H9 (cell line): ENCODE data around the gene TTC23L. TPM values are rescaled to one million over a fixed set of nuclear protein-coding genes. Genes with fewer than 3 reads are reported as not detected.

Experiments
- DNase-seq: peaks from one replicate; pipeline ENCODE4 v3.0.0-alpha.2; 2017
- H2AFZ ChIP-seq: one replicate; pipeline ENCODE4 v1.6.1; 2013; ENCODE audit warnings: mild to moderate bottlenecking, low read length, control low read depth, moderate library complexity
- H2AK5ac ChIP-seq: 2 replicates; pipeline ENCODE4 v1.6.1; 2013; ENCODE audit warnings: low read length, control low read depth, mixed read lengths; ENCODE audit not compliant: insufficient read length
- H2BK120ac ChIP-seq: one replicate; pipeline ENCODE4 v1.6.1; 2013; ENCODE audit warnings: low read depth, mild to moderate bottlenecking, low read length, control low read depth, inconsistent platforms; ENCODE audit not compliant: poor library complexity, severe bottlenecking
- H2BK12ac ChIP-seq: 2 replicates; pipeline ENCODE4 v1.6.1; 2013; ENCODE audit warnings: low read length, control low read depth, mixed read lengths, low read depth; ENCODE audit not compliant: insufficient read length
- H2BK15ac ChIP-seq: 2 replicates; pipeline ENCODE4 v1.6.1; 2013; ENCODE audit warnings: low read depth, low read length, control low read depth
- H2BK20ac ChIP-seq: one replicate; pipeline ENCODE4 v1.6.1; 2013; ENCODE audit warnings: low read depth, mild to moderate bottlenecking, low read length, control low read depth, inconsistent platforms; ENCODE audit not compliant: poor library complexity, severe bottlenecking
- H2BK5ac ChIP-seq: 2 replicates; pipeline ENCODE4 v1.6.1; 2013; ENCODE audit warnings: low read length, control low read depth, mixed read lengths; ENCODE audit not compliant: insufficient read length
- H3K14ac ChIP-seq: 2 replicates; pipeline ENCODE4 v1.6.1; 2013; ENCODE audit warnings: low read length, control low read depth; ENCODE audit not compliant: insufficient read depth
- H3K18ac ChIP-seq: 2 replicates; pipeline ENCODE4 v1.6.1; 2013; ENCODE audit warnings: low read depth, mild to moderate bottlenecking, mixed read lengths, low read length, control low read depth; ENCODE audit not compliant: insufficient read length
- H3K23ac ChIP-seq: 2 replicates; pipeline ENCODE4 v1.6.1; 2013; ENCODE audit warnings: low read length, control low read depth, mixed read lengths, low read depth; ENCODE audit not compliant: insufficient read length
- H3K23me2 ChIP-seq: 2 replicates; pipeline ENCODE4 v1.6.1; 2013; ENCODE audit warnings: low read depth, mild to moderate bottlenecking, mixed read lengths, low read length, control low read depth; ENCODE audit not compliant: insufficient read length, poor library complexity, severe bottlenecking
- H3K27ac ChIP-seq: 2 replicates; pipeline ENCODE4 v1.5.1; 2013; ENCODE audit warnings: low read length, control low read depth, mixed read lengths, low read depth; ENCODE audit not compliant: insufficient read length
- H3K27me3 ChIP-seq: 2 replicates; pipeline ENCODE4 v1.6.1; 2013; ENCODE audit warnings: low read length, control low read depth, inconsistent platforms; ENCODE audit not compliant: insufficient read depth
- H3K4ac ChIP-seq: 2 replicates; pipeline ENCODE4 v1.6.1; 2013; ENCODE audit warnings: low read depth, mild to moderate bottlenecking, control low read depth, inconsistent platforms, low read length, moderate library complexity
- H3K4me1 ChIP-seq: 2 replicates; pipeline ENCODE4 v1.6.1; 2013; ENCODE audit warnings: low read length, control low read depth, inconsistent platforms; ENCODE audit not compliant: insufficient read depth
- H3K4me2 ChIP-seq: 2 replicates; pipeline ENCODE4 v1.6.1; 2013; ENCODE audit warnings: low read length, control low read depth, mixed read lengths; ENCODE audit not compliant: insufficient read length, insufficient read depth
- H3K56ac ChIP-seq: 2 replicates; pipeline ENCODE4 v1.6.1; 2013; ENCODE audit warnings: low read depth, mild to moderate bottlenecking, mixed read lengths, low read length, control low read depth; ENCODE audit not compliant: insufficient read length
- H3K79me1 ChIP-seq: 2 replicates; pipeline ENCODE4 v1.6.1; 2013; ENCODE audit warnings: low read depth, mild to moderate bottlenecking, moderate library complexity, low read length, control low read depth, inconsistent platforms; ENCODE audit not compliant: insufficient read depth, poor library complexity, severe bottlenecking
- H3K79me2 ChIP-seq: 2 replicates; pipeline ENCODE4 v1.6.1; 2013; ENCODE audit warnings: low read length, control low read depth, inconsistent platforms; ENCODE audit not compliant: insufficient read depth
- H3K9ac ChIP-seq: 2 replicates; pipeline ENCODE4 v1.6.1; 2013; ENCODE audit warnings: low read length, control low read depth, mixed read lengths; ENCODE audit not compliant: insufficient read length; ENCODE audit errors: extremely low read depth
- H3K9me3 ChIP-seq: one replicate; pipeline ENCODE4 v1.6.1; 2013; ENCODE audit warnings: low read depth, low read length, inconsistent platforms; ENCODE audit not compliant: control insufficient read depth
- H3T11ph ChIP-seq: one replicate; pipeline ENCODE4 v1.6.1; 2013; ENCODE audit warnings: mild to moderate bottlenecking, low read length, control low read depth, inconsistent platforms
- H4K20me1 ChIP-seq: one replicate; pipeline ENCODE4 v1.6.1; 2013; ENCODE audit not compliant: control insufficient read depth, insufficient read length, insufficient read depth
- H4K5ac ChIP-seq: 2 replicates; pipeline ENCODE4 v1.6.1; 2013; ENCODE audit warnings: low read depth, mild to moderate bottlenecking, mixed read lengths, low read length, control low read depth; ENCODE audit not compliant: insufficient read length
- H4K8ac ChIP-seq: replicated peaks from 2 replicates; pipeline ENCODE4 v1.6.1; 2013; ENCODE audit warnings: low read length, control low read depth, mixed read lengths, low read depth; ENCODE audit not compliant: insufficient read length
- H4K91ac ChIP-seq: 2 replicates; pipeline ENCODE4 v1.6.1; 2013; ENCODE audit warnings: low read depth, mild to moderate bottlenecking, moderate library complexity, mixed read lengths, low read length, control low read depth; ENCODE audit not compliant: insufficient read length
- H3K27ac Mint-ChIP-seq, 3 experiments: 2 replicates in 2 of 3; 3 replicates in 1 of 3; pipeline ENCODE4 v1.8.0; 2020 to 2021; ENCODE audit warnings: mixed read lengths in 3 of 3, mild to moderate bottlenecking in 1 of 3, moderate library complexity in 1 of 3
- H3K27me3 Mint-ChIP-seq: 2 replicates; pipeline ENCODE4 v1.8.0; 2021; ENCODE audit warnings: low read depth, mild to moderate bottlenecking, moderate library complexity, mixed read lengths
- H3K36me3 Mint-ChIP-seq, 3 experiments: 2 replicates in 2 of 3; 3 replicates in 1 of 3; pipeline ENCODE4 v1.8.0; 2020 to 2021; ENCODE audit warnings: low read depth in 3 of 3, mixed read lengths in 3 of 3; ENCODE audit not compliant: insufficient read depth in 1 of 3
- H3K4me1 Mint-ChIP-seq, 2 experiments: 2 replicates each; pipeline ENCODE4 v1.8.0; 2020; ENCODE audit warnings: mixed read lengths in 2 of 2
- H3K4me3 Mint-ChIP-seq, 2 experiments: 2 replicates in 1 of 2; 3 replicates in 1 of 2; pipeline ENCODE4 v1.8.0; 2020 to 2021; ENCODE audit warnings: mild to moderate bottlenecking in 2 of 2, mixed read lengths in 2 of 2, moderate library complexity in 1 of 2
- H3K9me3 Mint-ChIP-seq, 2 experiments: 2 replicates in 1 of 2; 3 replicates in 1 of 2; pipeline ENCODE4 v1.8.0; 2020; ENCODE audit warnings: mild to moderate bottlenecking in 2 of 2, mixed read lengths in 2 of 2, moderate library complexity in 1 of 2
- WGBS: extraction: QIAGEN DNeasy Blood & Tissue Kit; methylation state at CpG from one replicate; pipeline ENCODE4 v1.1.7; 2013; ENCODE audit warnings: missing lambda C conversion rate, low lambda C conversion rate, mixed read lengths; ENCODE audit not compliant: insufficient read length; ENCODE audit errors: extremely low coverage; 5-methylcytosine and 5-hydroxymethylcytosine counted together
- total RNA-seq: library from RNA; stranded (reverse); gene quantifications from 2 replicates; pipeline ENCODE4 v1.2.1, GENCODE V29; 2021
- TF ChIP-seq, protein P1 (sequence below): fragments of 200-600 bp; sonication (generic); conservative IDR thresholded peaks from 3 replicates; pipeline ENCODE4 v1.8.0; 2021; ENCODE audit warnings: antibody characterized with exemption, mild to moderate bottlenecking

TTC23L gene
- total RNA-seq, 1 experiment from 2014 or later: 0.96 TPM

DNA sequence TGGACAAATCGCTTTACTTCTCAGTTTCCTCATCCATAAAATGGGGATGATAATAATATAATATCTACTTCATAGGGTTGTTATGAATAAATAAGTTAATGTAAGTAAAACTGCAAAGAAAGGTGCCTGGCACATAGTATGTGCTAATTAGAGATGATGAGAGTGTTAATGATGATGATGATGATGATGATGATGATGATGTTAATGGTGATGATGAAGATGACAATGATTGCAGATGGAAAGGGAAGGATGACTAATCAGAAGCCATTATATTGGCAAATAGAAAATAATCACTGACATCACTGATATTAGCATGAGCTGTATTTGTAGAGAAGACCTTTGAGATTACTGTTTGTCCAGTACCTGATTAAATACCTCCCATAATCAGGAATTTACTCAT lies 55.8 kb downstream of the TTC23L start:
- no peak overlapping the region for H3T11ph ChIP-seq
- H3K79me2 ChIP-seq: no peaks in the 10 kb centered on the region
- Mint-ChIP-seq H3K36me3 (peaks cover 0 to 4% (median 0%) of the 10 kb centered on the region in 3 experiments; a peak in 2 of 7 replicates), H3K27ac (no peak overlapping the region), H3K4me3 (no peak overlapping the region), H3K4me1 (peaks cover 8 to 17% of the 10 kb centered on the region in 2 experiments), H3K9me3 (no peaks in the 10 kb centered on the region), H3K27me3 (no peaks in the 10 kb centered on the region; the same call in 1 of the 2 replicates)
- H3K27ac ChIP-seq: no peak overlapping the region
- H3K9ac ChIP-seq: no peak overlapping the region
- H3K23ac ChIP-seq: no peak overlapping the region
- WGBS: no CpG with 5 or more reads among the region's 1 CpG
- no peak overlapping the region for H2BK20ac ChIP-seq
- no peak overlapping the region for H4K91ac ChIP-seq
- H3K4ac ChIP-seq: no peak overlapping the region
- no peak overlapping the region for H3K4me2 ChIP-seq
- H3K27me3 ChIP-seq: no peaks in the 10 kb centered on the region
- no peaks in the 10 kb centered on the region for H3K4me1 ChIP-seq
- H3K56ac ChIP-seq: no peak overlapping the region
- no peak overlapping the region for H2BK120ac ChIP-seq
- no peaks in the 10 kb centered on the region for H3K79me1 ChIP-seq
- no peaks in the 10 kb centered on the region for H4K20me1 ChIP-seq
- H3K23me2 ChIP-seq: no peaks in the 10 kb centered on the region
- H3K18ac ChIP-seq: no peak overlapping the region
- no peak overlapping the region for H2AFZ ChIP-seq
- no peak overlapping the region for H2BK5ac ChIP-seq
- H4K5ac ChIP-seq: no peak overlapping the region
- no peak overlapping the region for H2BK15ac ChIP-seq
- H3K14ac ChIP-seq: no peak overlapping the region
- no peak overlapping the region for H2AK5ac ChIP-seq
- TF ChIP-seq, protein P1, sequence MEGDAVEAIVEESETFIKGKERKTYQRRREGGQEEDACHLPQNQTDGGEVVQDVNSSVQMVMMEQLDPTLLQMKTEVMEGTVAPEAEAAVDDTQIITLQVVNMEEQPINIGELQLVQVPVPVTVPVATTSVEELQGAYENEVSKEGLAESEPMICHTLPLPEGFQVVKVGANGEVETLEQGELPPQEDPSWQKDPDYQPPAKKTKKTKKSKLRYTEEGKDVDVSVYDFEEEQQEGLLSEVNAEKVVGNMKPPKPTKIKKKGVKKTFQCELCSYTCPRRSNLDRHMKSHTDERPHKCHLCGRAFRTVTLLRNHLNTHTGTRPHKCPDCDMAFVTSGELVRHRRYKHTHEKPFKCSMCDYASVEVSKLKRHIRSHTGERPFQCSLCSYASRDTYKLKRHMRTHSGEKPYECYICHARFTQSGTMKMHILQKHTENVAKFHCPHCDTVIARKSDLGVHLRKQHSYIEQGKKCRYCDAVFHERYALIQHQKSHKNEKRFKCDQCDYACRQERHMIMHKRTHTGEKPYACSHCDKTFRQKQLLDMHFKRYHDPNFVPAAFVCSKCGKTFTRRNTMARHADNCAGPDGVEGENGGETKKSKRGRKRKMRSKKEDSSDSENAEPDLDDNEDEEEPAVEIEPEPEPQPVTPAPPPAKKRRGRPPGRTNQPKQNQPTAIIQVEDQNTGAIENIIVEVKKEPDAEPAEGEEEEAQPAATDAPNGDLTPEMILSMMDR: no peak
- H2BK12ac ChIP-seq: no peak overlapping the region
- no peak overlapping the region for H4K8ac ChIP-seq
- no peaks in the 10 kb centered on the region for H3K9me3 ChIP-seq
- DNase-seq: no peak
